Stimulated activated memory B cell treated with anti-CD40 and anti-IgM and Interleukin-4, amounts not matched to agents 10 μg/mL and 1 μg/mL and 100 μg/mL, for 72 hours (primary cell): ENCODE results near the gene IARS1.

Source experiments
- ATAC-seq: fragments of 150-1000 bp; cut with Tn5 transposase; 2 replicates; pipeline ENCODE4 v1.10.0; 2021
- H3K27ac Mint-ChIP-seq: one replicate; pipeline ENCODE4 v1.8.0; 2022; ENCODE audit warnings: mild to moderate bottlenecking, mixed read lengths
- H3K27me3 Mint-ChIP-seq: one replicate; pipeline ENCODE4 v1.8.0; 2022; ENCODE audit warnings: mixed read lengths
- H3K36me3 Mint-ChIP-seq: one replicate; pipeline ENCODE4 v1.8.0; 2022; ENCODE audit warnings: mixed read lengths
- H3K4me1 Mint-ChIP-seq: one replicate; pipeline ENCODE4 v1.8.0; 2022; ENCODE audit warnings: mixed read lengths
- H3K4me3 Mint-ChIP-seq: one replicate; pipeline ENCODE4 v1.8.0; 2022; ENCODE audit warnings: mild to moderate bottlenecking, moderate library complexity, mixed read lengths
- H3K9me3 Mint-ChIP-seq: one replicate; pipeline ENCODE4 v1.8.0; 2022; ENCODE audit warnings: mixed read lengths

The IARS1 gene

GRCh38 chr9:92293452-92294296 lies at the start of gene IARS1:
TSS of gene IARS1 (minus strand) at chr9:92293697. CDS start at chr9:92289419, 4,278 bp downstream.
- peak within 1 kb of the TSS; percentile 100 for H3K4me3 Mint-ChIP-seq
- peak; percentile 99 for ATAC-seq
- H3K27ac Mint-ChIP-seq, result peak within 1 kb of the TSS; percentile 100
- H3K9me3 Mint-ChIP-seq, result no peaks in the 10 kb centered on the region
- H3K27me3 Mint-ChIP-seq, result no peaks in the 10 kb centered on the region
- peaks cover 43% of the 10 kb centered on the region for H3K4me1 Mint-ChIP-seq
- peaks cover 34% of the 10 kb centered on the region for H3K36me3 Mint-ChIP-seq

GRCh38 chr9:92342825-92343488 lies 49.5 kb upstream of the IARS1 start:
- Mint-ChIP-seq H3K27ac (no peak overlapping the region), H3K4me1 (no peaks in the 10 kb centered on the region), H3K4me3 (no peak overlapping the region), H3K36me3 (peaks cover 37% of the 10 kb centered on the region), H3K27me3 (no peaks in the 10 kb centered on the region), H3K9me3 (peaks cover 4% of the 10 kb centered on the region)
- no peak for ATAC-seq

- H3K4me1 Mint-ChIP-seq, result no peaks in the 10 kb centered on the region
- H3K36me3 Mint-ChIP-seq, result peaks cover 32% of the 10 kb centered on the region
- H3K27me3 Mint-ChIP-seq, result no peaks in the 10 kb centered on the region
- H3K27ac Mint-ChIP-seq, result no peak overlapping the region
- no peak for ATAC-seq
- H3K4me3 Mint-ChIP-seq, result no peak overlapping the region
- H3K9me3 Mint-ChIP-seq, result peaks cover 4% of the 10 kb centered on the region
Observed at GRCh38 chr9:92341578-92341977, 48.1 kb upstream of the IARS1 start.

- Mint-ChIP-seq H3K27ac (no peak overlapping the region), H3K4me3 (no peak overlapping the region), H3K9me3 (no peaks in the 10 kb centered on the region), H3K27me3 (no peaks in the 10 kb centered on the region), H3K4me1 (no peaks in the 10 kb centered on the region), H3K36me3 (peaks cover 23% of the 10 kb centered on the region)
- no peak for ATAC-seq
Observed at GRCh38 chr9:92333282-92333634, 39.8 kb upstream of the IARS1 start.

GRCh38 chr9:92332577-92333281 lies 39.2 kb upstream of the IARS1 start:
- Mint-ChIP-seq H3K4me3 (no peak overlapping the region), H3K36me3 (peaks cover 23% of the 10 kb centered on the region), H3K27me3 (no peaks in the 10 kb centered on the region), H3K9me3 (no peaks in the 10 kb centered on the region), H3K27ac (no peak overlapping the region), H3K4me1 (no peaks in the 10 kb centered on the region)
- no peak for ATAC-seq

GRCh38 chr9:92328225-92328624 lies 34.7 kb upstream of the IARS1 start:
- H3K9me3 Mint-ChIP-seq, result no peaks in the 10 kb centered on the region
- H3K27ac Mint-ChIP-seq, result no peak overlapping the region
- H3K27me3 Mint-ChIP-seq, result no peaks in the 10 kb centered on the region
- no peak overlapping the region for H3K4me3 Mint-ChIP-seq
- peaks cover 19% of the 10 kb centered on the region for H3K36me3 Mint-ChIP-seq
- no peak for ATAC-seq
- peaks cover 23% of the 10 kb centered on the region for H3K4me1 Mint-ChIP-seq

- no peaks in the 10 kb centered on the region for H3K9me3 Mint-ChIP-seq
- no peak for ATAC-seq
- no peak overlapping the region for H3K27ac Mint-ChIP-seq
- no peaks in the 10 kb centered on the region for H3K27me3 Mint-ChIP-seq
- H3K4me3 Mint-ChIP-seq, result no peak overlapping the region
- peaks cover 23% of the 10 kb centered on the region for H3K4me1 Mint-ChIP-seq
- H3K36me3 Mint-ChIP-seq, result peaks cover 18% of the 10 kb centered on the region
Observed at GRCh38 chr9:92327283-92327850, 33.9 kb upstream of the IARS1 start.

- Mint-ChIP-seq H3K27ac (peak overlapping the region; percentile 97), H3K9me3 (no peaks in the 10 kb centered on the region)
- no peak for ATAC-seq
Observed at GRCh38 chr9:92325991-92326500, 32.5 kb upstream of the IARS1 start.

GRCh38 chr9:92325269-92325990 lies 31.9 kb upstream of the IARS1 start, which contains the start of the genes CENPP and NOL8:
TSS of gene CENPP (plus strand) at chr9:92325953.
TSS of gene NOL8 (minus strand) at chr9:92325350. CDS start at chr9:92324161, 1,189 bp downstream.
- H3K36me3 Mint-ChIP-seq, result peaks cover 24% of the 10 kb centered on the region
- H3K9me3 Mint-ChIP-seq, result no peaks in the 10 kb centered on the region
- peak within 1 kb of the TSS; percentile 97 for H3K27ac Mint-ChIP-seq
- ATAC-seq, result peak; percentile 98
- no peaks in the 10 kb centered on the region for H3K27me3 Mint-ChIP-seq
- peaks cover 23% of the 10 kb centered on the region for H3K4me1 Mint-ChIP-seq
- peak within 1 kb of the TSS; percentile 98 for H3K4me3 Mint-ChIP-seq

More at GRCh38 chr9:92325991-92326500, 32.5 kb upstream of the IARS1 start:
- H3K36me3 Mint-ChIP-seq, result peaks cover 18% of the 10 kb centered on the region
- peak overlapping the region; percentile 98 for H3K4me3 Mint-ChIP-seq
- no peaks in the 10 kb centered on the region for H3K27me3 Mint-ChIP-seq
- peaks cover 23% of the 10 kb centered on the region for H3K4me1 Mint-ChIP-seq

- Mint-ChIP-seq H3K4me1 (peaks cover 26% of the 10 kb centered on the region), H3K36me3 (peaks cover 30% of the 10 kb centered on the region), H3K27ac (peak overlapping the region; percentile 97), H3K27me3 (no peaks in the 10 kb centered on the region), H3K9me3 (no peaks in the 10 kb centered on the region), H3K4me3 (peak overlapping the region; percentile 98)
- peak; percentile 34 for ATAC-seq
Observed at GRCh38 chr9:92324889-92325268, 31.4 kb upstream of the IARS1 start.

- peak overlapping the region; percentile 97 for H3K27ac Mint-ChIP-seq
- ATAC-seq, result no peak
- peaks cover 34% of the 10 kb centered on the region for H3K36me3 Mint-ChIP-seq
- H3K9me3 Mint-ChIP-seq, result no peaks in the 10 kb centered on the region
- no peaks in the 10 kb centered on the region for H3K27me3 Mint-ChIP-seq
- H3K4me1 Mint-ChIP-seq, result peaks cover 29% of the 10 kb centered on the region
- peak overlapping the region; percentile 98 for H3K4me3 Mint-ChIP-seq
Observed at GRCh38 chr9:92324431-92324830, 30.9 kb upstream of the IARS1 start.

GRCh38 chr9:92315456-92315855 lies 22.0 kb upstream of the IARS1 start:
- no peak overlapping the region for H3K27ac Mint-ChIP-seq
- H3K27me3 Mint-ChIP-seq, result no peaks in the 10 kb centered on the region
- no peaks in the 10 kb centered on the region for H3K9me3 Mint-ChIP-seq
- no peak for ATAC-seq
- H3K4me1 Mint-ChIP-seq, result peaks cover 29% of the 10 kb centered on the region
- no peak overlapping the region for H3K4me3 Mint-ChIP-seq
- peaks cover 73% of the 10 kb centered on the region for H3K36me3 Mint-ChIP-seq

- no peaks in the 10 kb centered on the region for H3K27me3 Mint-ChIP-seq
- no peak for ATAC-seq
- H3K36me3 Mint-ChIP-seq, result peaks cover 71% of the 10 kb centered on the region
- no peaks in the 10 kb centered on the region for H3K9me3 Mint-ChIP-seq
- H3K4me1 Mint-ChIP-seq, result peaks cover 23% of the 10 kb centered on the region
- H3K27ac Mint-ChIP-seq, result peak overlapping the region; percentile 15
- no peak overlapping the region for H3K4me3 Mint-ChIP-seq
Observed at GRCh38 chr9:92313624-92314012, 20.1 kb upstream of the IARS1 start.

GRCh38 chr9:92312887-92313623 lies 19.6 kb upstream of the IARS1 start:
- H3K27ac Mint-ChIP-seq, result peak overlapping the region; percentile 15

More at GRCh38 chr9:92312887-92313623, 19.6 kb upstream of the IARS1 start:
- ATAC-seq, result no peak
- no peaks in the 10 kb centered on the region for H3K9me3 Mint-ChIP-seq
- no peak overlapping the region for H3K4me3 Mint-ChIP-seq
- H3K36me3 Mint-ChIP-seq, result peaks cover 71% of the 10 kb centered on the region
- no peaks in the 10 kb centered on the region for H3K27me3 Mint-ChIP-seq
- H3K4me1 Mint-ChIP-seq, result peaks cover 23% of the 10 kb centered on the region
